Mesodermal cell (in vitro differentiated cells): ENCODE measurements around the gene SPATA4.

Source experiments
- H3K27ac ChIP-seq: 2 replicates; pipeline ENCODE4 v1.7.0; 2013; ENCODE audit warnings: mild to moderate bottlenecking, low read depth, low read length, moderate library complexity; ENCODE audit not compliant: severe bottlenecking
- H3K36me3 ChIP-seq: 2 replicates; pipeline ENCODE4 v1.7.1; 2013; ENCODE audit warnings: mild to moderate bottlenecking, low read length, moderate library complexity; ENCODE audit not compliant: control insufficient read depth, insufficient read depth
- H3K4me1 ChIP-seq: one replicate; pipeline ENCODE4 v1.7.1; 2013; ENCODE audit warnings: mild to moderate bottlenecking, low read length; ENCODE audit not compliant: insufficient read depth, control insufficient read depth, poor library complexity, severe bottlenecking
- H3K4me3 ChIP-seq: 2 replicates; pipeline ENCODE4 v1.7.0; 2013; ENCODE audit warnings: low read length, control low read depth, mild to moderate bottlenecking; ENCODE audit not compliant: insufficient read depth, poor library complexity, severe bottlenecking; ENCODE audit errors: extremely low read depth
- H3K9me3 ChIP-seq: 2 replicates; pipeline ENCODE4 v1.7.1; 2013; ENCODE audit warnings: mild to moderate bottlenecking, low read length, moderate library complexity; ENCODE audit not compliant: control insufficient read depth
- WGBS, 2 experiments: methylation state at CpG; one replicate each; pipeline ENCODE4 v1.1.5; 2013; ENCODE audit warnings: missing lambda C conversion rate in 2 of 2; ENCODE audit not compliant: insufficient coverage in 2 of 2; 5-methylcytosine and 5-hydroxymethylcytosine counted together

Gene SPATA4

DNA sequence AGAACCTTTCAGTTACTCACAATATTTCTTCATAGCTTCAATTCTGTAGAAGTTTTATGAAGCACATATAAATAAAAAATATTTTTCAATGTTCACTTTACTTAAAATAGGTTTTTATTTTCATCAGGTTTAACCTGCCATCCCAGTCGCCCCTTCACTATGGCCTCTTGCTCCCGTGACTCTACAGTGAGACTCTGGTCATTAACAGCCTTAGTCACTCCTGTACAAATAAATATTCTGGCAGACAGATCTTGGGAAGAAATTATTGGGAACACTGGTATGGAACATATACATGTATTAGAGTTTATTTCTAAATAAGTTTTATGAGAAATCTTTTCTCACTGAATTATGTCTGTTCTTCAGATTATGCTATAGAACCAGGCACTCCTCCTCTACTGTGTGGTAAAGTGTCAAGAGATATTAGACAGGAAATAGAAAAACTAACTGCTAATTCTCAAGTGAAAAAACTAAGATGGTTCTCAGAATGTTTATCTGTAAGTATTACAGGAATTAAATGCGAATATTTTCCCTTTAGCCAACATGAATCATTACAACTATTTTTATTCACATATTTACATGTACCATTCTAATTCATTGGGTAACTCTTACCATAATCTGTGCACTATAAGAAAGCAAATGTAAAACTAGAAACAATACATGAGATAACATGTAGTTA, 45.6 kb downstream of the SPATA4 start:
- no peak overlapping the region for H3K27ac ChIP-seq
- H3K36me3 ChIP-seq: no peaks in the 10 kb centered on the region
- no CpG with 5 or more reads among the region's 3 CpGs for WGBS, 2 experiments
- H3K4me3 ChIP-seq: no peak overlapping the region
- H3K9me3 ChIP-seq: no peaks in the 10 kb centered on the region
- no peaks in the 10 kb centered on the region for H3K4me1 ChIP-seq

DNA sequence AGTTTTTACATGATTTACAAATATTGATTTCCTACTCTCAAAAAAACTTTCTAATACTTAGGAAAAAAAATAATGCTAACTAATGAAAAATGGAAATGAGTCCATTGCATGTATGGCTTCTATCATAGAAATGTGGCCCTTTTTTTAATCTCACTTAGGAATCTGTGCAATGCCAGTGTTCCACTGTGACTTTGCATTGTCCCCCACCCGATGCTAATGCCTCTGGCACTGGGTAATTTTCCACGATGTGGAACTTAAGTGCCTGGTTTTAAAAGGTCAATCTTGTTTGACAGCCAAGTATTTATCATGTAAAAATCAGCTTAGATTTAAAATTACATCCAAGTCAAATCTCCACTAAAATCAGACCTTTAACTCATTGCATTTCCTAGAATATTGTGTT, 53.1 kb downstream of the SPATA4 start:
- no CpG with 5 or more reads among the region's 2 CpGs for WGBS, 2 experiments
- no peaks in the 10 kb centered on the region for H3K9me3 ChIP-seq
- no peak overlapping the region for H3K27ac ChIP-seq
- H3K4me3 ChIP-seq: no peak overlapping the region
- H3K36me3 ChIP-seq: no peaks in the 10 kb centered on the region
- no peaks in the 10 kb centered on the region for H3K4me1 ChIP-seq

DNA sequence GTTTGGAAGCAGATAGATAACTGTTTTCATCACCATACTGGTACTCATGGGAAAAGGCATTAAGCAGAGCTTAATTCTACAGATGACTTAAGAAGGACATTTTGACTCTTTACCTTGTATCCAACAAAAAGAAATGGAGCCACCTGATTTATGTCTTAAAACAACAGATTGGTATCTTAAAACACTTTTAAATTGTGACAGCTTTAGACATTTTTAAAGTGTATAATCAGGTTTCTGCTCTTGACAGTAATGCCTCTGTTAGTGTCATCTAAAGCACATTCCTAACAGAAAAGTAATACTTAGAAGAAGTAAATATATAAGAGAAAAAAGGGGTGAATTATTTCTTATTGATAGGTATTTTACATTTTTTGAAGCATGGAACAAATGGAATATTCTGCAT, 55.9 kb downstream of the SPATA4 start:
- no peak overlapping the region for H3K27ac ChIP-seq
- no peaks in the 10 kb centered on the region for H3K4me1 ChIP-seq
- H3K36me3 ChIP-seq: no peaks in the 10 kb centered on the region
- no peak overlapping the region for H3K4me3 ChIP-seq
- no peaks in the 10 kb centered on the region for H3K9me3 ChIP-seq

GRCh38 chr4:176137631-176138030, 57.8 kb downstream of the SPATA4 start:
- H3K36me3 ChIP-seq: no peaks in the 10 kb centered on the region
- no peak overlapping the region for H3K27ac ChIP-seq
- no peaks in the 10 kb centered on the region for H3K4me1 ChIP-seq
- no peaks in the 10 kb centered on the region for H3K9me3 ChIP-seq
- H3K4me3 ChIP-seq: no peak overlapping the region

DNA sequence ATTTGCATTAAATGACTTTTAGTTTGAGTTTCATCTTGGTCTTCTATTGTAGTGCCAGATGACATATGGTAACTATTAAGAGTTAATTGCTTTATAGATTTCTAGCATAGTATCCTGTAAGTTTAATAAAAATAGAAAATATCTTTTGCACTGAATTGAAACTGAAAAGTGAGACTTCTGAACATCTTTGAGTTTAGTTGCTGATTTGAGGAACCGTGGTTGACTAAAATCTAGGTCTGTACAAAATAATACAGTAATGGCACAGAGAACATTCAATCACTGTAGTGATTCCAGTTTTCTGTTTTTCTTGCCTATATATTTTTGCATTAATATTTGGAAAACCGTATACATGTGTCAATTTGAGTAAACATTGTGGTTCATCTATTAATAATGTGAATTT, 60.7 kb downstream of the SPATA4 start:
- Histone ChIP-seq H3K36me3 (no peaks in the 10 kb centered on the region), H3K27ac (no peak overlapping the region), H3K4me3 (no peak overlapping the region), H3K9me3 (no peaks in the 10 kb centered on the region), H3K4me1 (no peaks in the 10 kb centered on the region)
- no CpG with 5 or more reads among the region's 2 CpGs for WGBS, 2 experiments
